Keratinocyte (primary cell): ENCODE results near the gene LHX3. TPM values are rescaled to one million over a fixed set of nuclear protein-coding genes. Genes with fewer than 3 reads are reported as not detected.

Experiments
- DNase-seq: peaks from one replicate; pipeline ENCODE4 v3.0.0-alpha.2; 2011; ENCODE audit warnings: low read depth, missing footprints, low spot score
- FAIRE-seq: peaks from 2 replicates; lab custom pipeline; 2011; peaks lifted over from hg19 to GRCh38; lab: Jason Lieb, UNC
- H2AFZ ChIP-seq: 2 replicates; pipeline ENCODE4 v1.6.0; 2012; ENCODE audit warnings: low read length, control low read depth, inconsistent platforms; ENCODE audit not compliant: control insufficient read depth
- H3K27ac ChIP-seq: 2 replicates; pipeline ENCODE4 v1.5.1; 2011; ENCODE audit warnings: low read length; ENCODE audit not compliant: control insufficient read depth, insufficient read depth
- H3K27me3 ChIP-seq: 3 replicates; pipeline ENCODE4 v1.6.0; 2011; ENCODE audit warnings: low read length; ENCODE audit not compliant: control insufficient read depth, insufficient read depth; ENCODE audit errors: extremely low read depth
- H3K36me3 ChIP-seq, 2 experiments: 2 replicates in 1 of 2; 3 replicates in 1 of 2; pipeline ENCODE4 v1.5.1; 2011; ENCODE audit warnings: low read length in 2 of 2, mild to moderate bottlenecking in 1 of 2; ENCODE audit not compliant: control insufficient read depth in 2 of 2, insufficient read depth in 2 of 2; ENCODE audit errors: extremely low read depth in 1 of 2
- H3K4me1 ChIP-seq: 3 replicates; pipeline ENCODE4 v1.5.1; 2011; ENCODE audit warnings: low read length; ENCODE audit not compliant: control insufficient read depth, insufficient read depth; ENCODE audit errors: extremely low read depth
- H3K4me2 ChIP-seq: 3 replicates; pipeline ENCODE4 v1.6.0; 2011; ENCODE audit warnings: low read depth, low read length; ENCODE audit not compliant: control insufficient read depth, insufficient read depth; ENCODE audit errors: extremely low read depth
- H3K4me3 ChIP-seq, 3 experiments: fragments of 200-600 bp in 1 of 3; sonication (generic) in 1 of 3; 2 replicates in 2 of 3; 3 replicates in 1 of 3; pipeline ENCODE4 v1.5.1; 2011 to 2016; ENCODE audit warnings: low read length in 3 of 3, mild to moderate bottlenecking in 3 of 3, control low read depth in 2 of 3, inconsistent platforms in 1 of 3, low read depth in 1 of 3, mixed read lengths in 1 of 3, mixed run types in 1 of 3, moderate library complexity in 1 of 3; ENCODE audit not compliant: control insufficient read depth in 2 of 3, insufficient read depth in 2 of 3; ENCODE audit errors: extremely low read depth in 1 of 3
- H3K79me2 ChIP-seq: 2 replicates; pipeline ENCODE4 v1.6.0; 2012; ENCODE audit warnings: low read length; ENCODE audit not compliant: control insufficient read depth, insufficient read depth
- H3K9ac ChIP-seq: 3 replicates; pipeline ENCODE4 v1.6.0; 2011; ENCODE audit warnings: low read length; ENCODE audit not compliant: control insufficient read depth, insufficient read depth; ENCODE audit errors: extremely low read depth
- H3K9me1 ChIP-seq: 3 replicates; pipeline ENCODE4 v1.6.0; 2011; ENCODE audit warnings: low read length; ENCODE audit not compliant: control insufficient read depth, insufficient read depth; ENCODE audit errors: extremely low read depth
- H3K9me3 ChIP-seq: 2 replicates; pipeline ENCODE4 v1.5.1; 2012; ENCODE audit warnings: low read depth, low read length; ENCODE audit not compliant: control insufficient read depth
- H4K20me1 ChIP-seq: 3 replicates; pipeline ENCODE4 v1.6.0; 2011; ENCODE audit warnings: low read length; ENCODE audit not compliant: control insufficient read depth, insufficient read depth; ENCODE audit errors: extremely low read depth
- CTCF ChIP-seq, 3 experiments: IDR thresholded peaks in 1 of 3; conservative IDR thresholded peaks in 1 of 3; optimal IDR thresholded peaks in 1 of 3; 2 replicates in 2 of 3; 3 replicates in 1 of 3; pipeline versions ENCODE3 to v1.5.1; 2011; ENCODE audit warnings: low read length in 3 of 3, mild to moderate bottlenecking in 3 of 3, moderate library complexity in 2 of 3, control low read depth in 1 of 3, inconsistent platforms in 1 of 3; ENCODE audit not compliant: insufficient read depth in 2 of 3; ENCODE audit errors: extremely low read depth in 1 of 3
- EZH2 ChIP-seq: IDR thresholded peaks from one replicate; pipeline ENCODE4 v1.6.1; 2012; ENCODE audit warnings: inconsistent platforms, mild to moderate bottlenecking, low read length, moderate library complexity
- dilution Hi-C: fragments of 300-500 bp; cut with MboI; formaldehyde crosslinking; loops from one replicate; pipeline ENCODE4 v1.7.0; 2020; ENCODE audit warnings: low sequenced_read_pairs; ENCODE audit not compliant: extremely low pct_ligation_motif_present
- polyA plus RNA-seq, 5 experiments: library from polyadenylated mRNA; depleted of rRNA in 3 of 5; stranded (reverse) in 3 of 5; stranded (forward) in 1 of 5; unstranded in 1 of 5; fragments of >200 nt; gene quantifications; 1 replicate in 1 of 5; 2 replicates in 3 of 5; 3 replicates in 1 of 5; pipeline versions ENCODE4 v1.2.1 to v1.2.3, GENCODE V29; 2011 to 2012; ENCODE audit warnings: missing spikeins in 2 of 5, low read depth in 1 of 5, low replicate concordance in 1 of 5

Gene LHX3
- polyA plus RNA-seq, 1 donor (not counting 4 experiments of a cell fraction or from before 2014, with no cell fraction given), result not detected

GRCh38 chr9:136223871-136224640, 19.1 kb upstream of the LHX3 start:
- Histone ChIP-seq H3K27me3 (no peaks in the 10 kb centered on the region), H2AFZ (no peak overlapping the region), H3K36me3 (peaks cover 6 to 9% of the 10 kb centered on the region in 2 experiments), H3K4me2 (no peak overlapping the region), H3K9me3 (no peaks in the 10 kb centered on the region), H3K79me2 (no peaks in the 10 kb centered on the region), H3K9me1 (peaks cover 11% of the 10 kb centered on the region), H4K20me1 (peaks cover 44% of the 10 kb centered on the region), H3K27ac (no peak overlapping the region), H3K4me3 (no peak overlapping the region), H3K9ac (no peak overlapping the region), H3K4me1 (peaks cover 49% of the 10 kb centered on the region)
- no peak for FAIRE-seq
- no peak for TF ChIP-seq CTCF (optimal IDR thresholded peaks at IDR 0.05 in 1 of 3, IDR thresholded peaks at IDR 0.05 in 1 of 3, conservative IDR thresholded peaks at IDR 0.05 in 1 of 3; ENCODE audit: extremely low read depth in 1 of 3, insufficient read depth in 2 of 3, low read length in 3 of 3)
- TF ChIP-seq EZH2, result no peak
- DNase-seq, result no peak
- dilution Hi-C loops, result no loop called here

GRCh38 chr9:136222906-136223285, 18.0 kb upstream of the LHX3 start:
- Histone ChIP-seq H3K27ac (no peak overlapping the region), H3K36me3 (peaks cover 8 to 16% of the 10 kb centered on the region in 2 experiments), H3K27me3 (no peaks in the 10 kb centered on the region), H3K9ac (no peak overlapping the region), H3K79me2 (no peaks in the 10 kb centered on the region), H3K9me3 (no peaks in the 10 kb centered on the region), H3K4me3 (no peak overlapping the region), H3K9me1 (peaks cover 14% of the 10 kb centered on the region), H3K4me2 (no peak overlapping the region), H4K20me1 (peaks cover 56% of the 10 kb centered on the region), H2AFZ (no peak overlapping the region), H3K4me1 (peaks cover 44% of the 10 kb centered on the region)
- TF ChIP-seq EZH2, result no peak
- no peak for TF ChIP-seq CTCF (optimal IDR thresholded peaks at IDR 0.05 in 1 of 3, IDR thresholded peaks at IDR 0.05 in 1 of 3, conservative IDR thresholded peaks at IDR 0.05 in 1 of 3; ENCODE audit: extremely low read depth in 1 of 3, insufficient read depth in 2 of 3, low read length in 3 of 3)
- FAIRE-seq (no peak), DNase-seq (no peak)
- dilution Hi-C loops, result no loop called here
